Measurements from ENCODE around the gene NKX1-2. TPM values are rescaled to one million over a fixed set of nuclear protein-coding genes. Genes with fewer than 3 reads are reported as not detected.
A peak's percentile ranks its signal among the peaks of the same experiment; 100 is the strongest.
"Not testable (repeated sequence)": the region's sequence is repeated elsewhere in the genome, so short reads cannot be mapped to it uniquely, and the experiment has no call there.

NKX1-2 gene
- total RNA-seq, 2 experiments from 2014 or later, result not detected

DNA sequence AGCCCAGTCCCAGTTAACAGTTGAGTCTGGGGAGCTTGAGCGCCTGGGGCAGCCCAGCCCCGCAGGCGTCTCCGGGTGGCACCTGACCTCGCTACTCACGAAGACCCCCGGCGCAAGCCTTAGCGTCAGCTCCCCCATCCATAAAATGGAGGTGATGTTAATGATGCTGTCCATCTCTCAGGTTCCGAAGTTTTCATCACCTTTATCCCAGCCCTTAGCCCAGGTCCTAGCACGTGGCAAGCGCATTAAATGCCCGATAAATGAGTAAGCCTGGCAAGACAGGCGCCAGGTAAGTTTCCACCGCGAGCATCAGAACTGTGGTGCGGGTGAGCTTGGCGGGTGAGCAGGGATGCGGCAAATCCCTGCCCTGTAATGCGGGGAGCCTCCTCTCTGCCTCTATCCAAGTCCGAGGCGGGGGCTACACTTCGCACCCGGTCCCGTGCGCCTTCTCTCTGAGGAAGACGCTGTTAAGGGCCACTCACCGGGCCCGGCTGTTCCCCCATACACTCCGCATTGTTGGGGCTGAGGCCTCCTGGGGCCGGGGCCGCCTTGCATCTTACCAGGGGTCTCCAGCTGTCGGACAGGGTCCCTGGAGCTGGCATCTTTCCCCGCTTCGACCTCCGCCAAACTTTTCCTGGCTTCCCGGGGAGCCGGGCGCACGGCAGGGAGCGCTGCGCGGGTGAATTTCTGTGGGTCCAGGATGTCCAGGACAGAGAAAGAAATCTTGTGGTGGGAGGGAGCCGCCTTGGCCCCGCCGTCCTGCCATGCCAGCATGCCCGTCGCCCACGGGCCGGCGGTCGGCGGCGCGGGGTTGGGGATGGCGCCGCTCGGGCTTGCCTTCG lies 444 bp downstream of the NKX1-2 start:
- H3K4me1 Mint-ChIP-seq, result peaks cover 13% of the 10 kb centered on the region
- peaks cover 92% of the 10 kb centered on the region for H3K27me3 Mint-ChIP-seq
- no peak for DNase-seq
- H3K27ac Mint-ChIP-seq, result no peak overlapping the region
- no peaks in the 10 kb centered on the region for H3K9me3 Mint-ChIP-seq
- no peak overlapping the region for H3K4me3 Mint-ChIP-seq
- H3K36me3 Mint-ChIP-seq, result no peaks in the 10 kb centered on the region

DNA sequence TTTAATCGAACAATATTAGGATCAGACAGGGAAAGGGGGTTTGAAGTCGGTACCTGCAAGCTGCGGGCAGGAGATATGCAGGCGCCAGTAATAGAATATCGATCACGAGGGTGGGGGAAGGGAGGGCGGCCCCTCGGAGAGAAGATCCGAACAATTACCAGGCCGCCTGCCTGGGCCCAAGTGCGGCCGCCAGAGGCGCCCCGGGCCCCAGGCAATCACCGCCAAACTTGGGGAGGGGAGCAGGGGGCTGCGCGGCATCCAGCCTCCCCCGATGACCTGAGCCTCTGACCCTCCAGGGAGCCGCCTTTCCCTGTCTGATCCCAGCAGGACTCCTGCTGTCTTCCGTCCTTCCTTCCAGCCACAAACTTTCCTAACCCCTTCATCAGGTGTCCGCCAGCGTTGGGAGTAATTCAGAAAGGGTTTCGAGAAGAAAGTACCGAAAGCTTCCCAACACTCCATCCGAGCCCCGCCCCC lies 1.1 kb downstream of the NKX1-2 start:
- H3K9me3 Mint-ChIP-seq, result no peaks in the 10 kb centered on the region
- H3K4me1 Mint-ChIP-seq, result peaks cover 13% of the 10 kb centered on the region
- no peak overlapping the region for H3K27ac Mint-ChIP-seq
- no peak for DNase-seq
- H3K27me3 Mint-ChIP-seq, result peaks cover 92% of the 10 kb centered on the region
- no peaks in the 10 kb centered on the region for H3K36me3 Mint-ChIP-seq
- H3K4me3 Mint-ChIP-seq, result no peak overlapping the region

DNA sequence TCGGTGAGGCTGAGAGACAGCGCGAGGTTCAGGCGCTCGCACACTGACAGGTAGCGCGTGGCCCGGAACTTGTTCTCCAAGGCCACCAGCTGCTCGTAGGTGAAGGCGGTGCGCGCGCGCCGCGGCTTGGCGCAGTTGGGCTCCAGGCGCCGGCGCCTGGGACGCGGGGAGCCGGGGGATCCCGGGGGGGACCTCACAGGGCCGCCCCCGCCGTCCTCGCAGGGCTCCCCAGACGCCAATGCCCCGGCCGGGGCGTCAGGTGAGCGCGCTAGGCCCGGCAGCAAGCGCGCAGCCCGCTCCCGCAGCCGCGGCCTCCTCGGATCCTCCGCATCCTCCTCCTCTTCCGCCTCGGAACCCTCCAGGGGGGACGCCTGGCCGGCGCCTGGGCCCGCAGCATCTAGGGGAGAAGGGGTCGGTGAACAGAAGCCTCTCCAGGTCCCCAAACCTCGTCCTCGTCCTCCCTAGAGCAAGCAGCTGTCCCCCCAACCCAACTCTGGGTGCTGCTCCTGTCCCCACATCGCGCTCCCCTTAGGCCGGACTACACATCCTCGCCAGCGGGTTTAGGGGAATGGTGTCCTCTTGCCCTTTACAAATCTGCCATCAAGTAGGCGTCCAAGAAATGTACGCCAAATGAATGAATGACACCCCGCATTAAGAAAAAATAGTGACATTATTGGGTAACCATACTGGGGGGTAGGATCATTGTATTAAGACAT lies 1.9 kb downstream of the NKX1-2 start:
- Mint-ChIP-seq H3K4me3 (peak overlapping the region; percentile 57), H3K9me3 (no peaks in the 10 kb centered on the region), H3K4me1 (peaks cover 13% of the 10 kb centered on the region), H3K36me3 (no peaks in the 10 kb centered on the region), H3K27ac (no peak overlapping the region), H3K27me3 (peaks cover 91% of the 10 kb centered on the region)
- no peak for DNase-seq

DNA sequence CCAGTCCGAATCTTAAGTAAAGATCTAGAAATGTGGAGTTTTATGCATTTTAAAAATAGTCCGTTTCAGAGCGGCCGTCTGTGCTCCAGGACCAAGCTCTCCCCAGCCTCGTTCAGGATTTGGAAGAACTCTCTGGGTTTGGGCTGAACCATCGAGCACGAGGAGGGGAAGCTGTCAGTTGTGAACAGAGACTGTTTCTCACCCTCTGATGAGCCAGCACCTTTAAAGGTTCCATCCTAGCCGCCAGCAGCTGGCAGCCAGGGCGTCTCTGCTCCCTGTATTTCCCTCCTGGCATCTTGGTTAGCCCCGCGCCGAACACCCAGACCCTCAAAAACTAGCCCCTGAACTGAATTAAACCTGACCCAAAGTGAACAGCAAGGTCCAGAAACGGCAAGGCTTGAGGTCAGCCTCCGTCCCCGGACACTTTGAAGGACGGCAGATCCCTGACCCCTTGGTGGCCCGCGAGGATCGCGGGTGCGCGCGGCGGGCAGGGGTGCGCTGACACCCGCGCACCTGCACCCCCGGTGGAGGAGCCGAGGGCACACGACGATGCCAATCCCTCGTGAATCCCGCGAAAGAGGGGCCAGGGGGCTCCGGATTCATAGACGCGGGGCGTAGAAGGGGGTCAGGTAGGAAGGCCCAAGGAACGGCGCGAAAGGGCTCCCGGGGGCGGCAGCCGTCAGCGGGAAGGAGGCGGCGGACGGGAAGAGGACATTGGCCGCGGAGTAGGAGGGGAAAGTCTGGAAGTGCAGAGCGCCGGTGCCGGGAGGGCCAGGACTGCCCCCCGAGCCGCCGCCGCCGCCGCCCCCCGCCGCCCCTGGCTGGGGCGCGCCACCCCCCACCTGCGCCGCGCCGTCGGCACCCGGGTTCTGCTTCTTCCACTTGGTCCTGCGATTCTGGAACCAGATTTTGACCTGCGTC lies 2.7 kb downstream of the NKX1-2 start:
- peaks cover 83% of the 10 kb centered on the region for H3K27me3 Mint-ChIP-seq
- no peak for DNase-seq
- no peak overlapping the region for H3K27ac Mint-ChIP-seq
- H3K4me1 Mint-ChIP-seq, result peaks cover 13% of the 10 kb centered on the region
- no peaks in the 10 kb centered on the region for H3K36me3 Mint-ChIP-seq
- H3K9me3 Mint-ChIP-seq, result no peaks in the 10 kb centered on the region
- peak overlapping the region; percentile 48 for H3K4me3 Mint-ChIP-seq

DNA sequence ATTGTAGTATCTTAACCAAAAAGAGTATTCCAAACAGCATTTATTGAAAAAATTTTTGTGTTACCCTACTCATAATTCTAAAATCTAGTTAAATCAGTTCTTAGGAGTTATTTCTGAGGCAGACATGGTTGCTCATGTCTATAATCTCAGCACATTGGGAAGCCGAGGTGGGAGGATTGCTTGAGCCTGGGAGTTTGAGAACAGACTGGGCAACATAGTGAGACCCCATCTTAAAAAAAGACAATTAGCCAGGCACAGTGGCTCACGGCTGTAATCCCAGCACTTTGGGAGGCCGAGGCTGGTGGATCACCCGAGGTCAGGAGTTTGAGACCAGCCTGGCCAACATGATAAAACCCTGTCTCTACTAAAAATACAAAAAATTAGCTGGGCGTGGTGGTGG lies 8.1 kb downstream of the NKX1-2 start:
- DNase-seq, H3K4me1 Mint-ChIP-seq, H3K27ac Mint-ChIP-seq, H3K4me3 Mint-ChIP-seq, H3K36me3 Mint-ChIP-seq, H3K9me3 Mint-ChIP-seq: not testable (repeated sequence)
- peaks cover 39% of the 10 kb centered on the region for H3K27me3 Mint-ChIP-seq

DNA sequence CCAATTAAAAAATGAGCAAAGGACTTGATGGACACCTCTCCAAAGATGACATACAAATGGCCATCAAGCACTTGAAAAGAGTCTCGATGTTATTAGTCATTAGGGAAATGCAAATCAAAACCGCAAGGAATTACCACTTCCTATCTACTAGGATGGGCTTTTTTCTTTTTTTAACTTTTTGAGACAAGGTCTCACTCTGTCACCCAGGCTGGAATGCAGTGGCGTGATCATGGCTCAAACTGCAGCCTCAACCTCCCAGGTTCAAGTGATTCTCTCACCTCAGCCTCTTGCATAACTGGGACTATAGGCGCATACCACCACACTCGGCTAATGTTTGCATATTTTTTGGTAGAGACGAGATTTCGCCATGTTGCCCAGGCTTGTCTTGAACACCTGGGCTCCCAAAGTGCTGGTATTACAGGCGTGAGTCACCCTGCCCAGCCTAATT lies 13.6 kb downstream of the NKX1-2 start:
- H3K36me3 Mint-ChIP-seq, result no peaks in the 10 kb centered on the region
- no peak overlapping the region for H3K27ac Mint-ChIP-seq
- peaks cover 7% of the 10 kb centered on the region for H3K27me3 Mint-ChIP-seq
- no peak overlapping the region for H3K4me3 Mint-ChIP-seq
- peaks cover 4% of the 10 kb centered on the region for H3K4me1 Mint-ChIP-seq
- H3K9me3 Mint-ChIP-seq, result no peaks in the 10 kb centered on the region
- DNase-seq, result no peak

DNA sequence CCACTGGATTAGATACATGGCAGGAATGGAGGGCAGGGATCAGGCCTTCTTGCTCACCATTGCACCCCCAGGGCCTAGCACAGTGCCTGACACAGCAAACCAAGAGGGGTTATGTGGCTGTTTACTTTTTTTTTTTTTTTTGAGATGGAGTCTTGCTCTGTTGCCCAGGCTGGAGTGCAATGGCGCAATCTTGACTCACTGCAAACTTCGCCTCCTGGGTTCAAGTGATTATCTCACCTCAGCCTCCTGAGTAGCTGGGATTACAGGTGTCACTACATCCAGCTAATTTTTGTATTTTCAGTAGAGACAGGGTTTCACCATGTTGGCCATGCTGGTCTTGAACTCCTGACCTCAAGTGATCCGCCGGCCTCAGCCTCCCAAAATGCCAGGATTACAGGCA lies 14.2 kb downstream of the NKX1-2 start:
- H3K27me3 Mint-ChIP-seq, H3K9me3 Mint-ChIP-seq, H3K4me3 Mint-ChIP-seq, H3K27ac Mint-ChIP-seq, DNase-seq, H3K36me3 Mint-ChIP-seq, H3K4me1 Mint-ChIP-seq: not testable (repeated sequence)

DNA sequence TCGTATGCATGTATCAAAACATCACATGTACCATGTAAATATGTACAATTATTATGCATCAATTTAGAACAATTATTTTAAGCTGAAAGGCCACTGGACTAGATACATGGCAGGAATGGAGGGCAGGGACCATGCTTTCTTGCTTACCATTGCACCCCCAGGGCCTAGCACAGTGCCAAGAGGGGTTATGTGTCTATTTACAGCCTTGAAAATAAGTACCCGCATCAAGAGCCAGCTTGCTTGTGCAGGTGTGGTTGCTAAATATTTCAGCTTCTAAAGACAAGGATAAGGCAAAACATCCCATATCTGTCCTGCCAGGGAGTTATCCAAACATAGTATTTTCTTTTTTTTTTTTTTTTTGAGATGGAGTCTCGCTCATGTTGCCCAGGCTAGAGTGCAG lies 16.4 kb downstream of the NKX1-2 start:
- Mint-ChIP-seq H3K4me3 (no peak overlapping the region), H3K36me3 (no peaks in the 10 kb centered on the region), H3K27me3 (peaks cover 7% of the 10 kb centered on the region), H3K9me3 (no peaks in the 10 kb centered on the region), H3K27ac (no peak overlapping the region), H3K4me1 (peaks cover 4% of the 10 kb centered on the region)
- DNase-seq, result no peak

DNA sequence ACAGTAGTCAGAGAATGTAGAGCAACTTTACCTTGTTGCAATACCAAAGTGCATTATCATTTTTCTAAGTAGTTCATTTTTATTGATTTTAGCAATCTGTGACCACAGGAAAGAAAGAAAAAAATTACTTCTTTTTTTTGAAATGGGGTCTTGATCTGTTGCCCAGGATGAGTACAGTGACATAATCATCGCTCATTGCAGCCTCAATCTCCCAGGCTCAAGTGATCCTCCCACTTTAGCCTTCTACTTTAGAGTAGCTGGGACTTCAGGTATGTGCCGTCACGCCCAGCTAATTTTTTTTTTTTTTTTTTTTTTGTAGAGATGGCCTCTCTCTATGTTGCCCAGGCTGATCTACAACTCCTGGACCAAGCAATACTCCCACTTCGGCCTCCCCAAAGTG lies 19.8 kb downstream of the NKX1-2 start:
- Mint-ChIP-seq H3K9me3 (no peaks in the 10 kb centered on the region), H3K4me1 (no peaks in the 10 kb centered on the region), H3K27ac (no peak overlapping the region), H3K36me3 (no peaks in the 10 kb centered on the region), H3K4me3 (no peak overlapping the region), H3K27me3 (peaks cover 11% of the 10 kb centered on the region)
- no peak for DNase-seq

DNA sequence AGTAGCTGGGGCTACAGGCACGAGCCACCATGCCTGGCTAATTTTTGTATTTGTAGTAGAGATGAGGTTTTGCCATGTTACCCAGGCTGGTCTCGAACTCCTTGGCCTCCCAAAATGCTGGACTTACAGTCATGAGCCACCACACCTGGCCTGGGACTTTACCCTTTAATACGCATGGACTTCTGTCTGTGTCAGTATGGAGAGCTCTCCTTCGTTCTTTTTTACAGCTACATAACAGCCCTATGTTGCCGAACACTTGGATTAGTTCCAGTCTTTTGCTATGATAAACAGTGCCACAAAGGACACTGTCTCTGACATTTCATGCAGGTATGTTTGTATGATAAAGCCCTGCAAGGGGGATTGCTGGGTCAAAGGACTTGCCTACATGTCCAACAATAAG lies 20.3 kb downstream of the NKX1-2 start:
- no peaks in the 10 kb centered on the region for H3K4me1 Mint-ChIP-seq
- no peaks in the 10 kb centered on the region for H3K36me3 Mint-ChIP-seq
- no peaks in the 10 kb centered on the region for H3K9me3 Mint-ChIP-seq
- H3K4me3 Mint-ChIP-seq, result no peak overlapping the region
- peaks cover 13% of the 10 kb centered on the region for H3K27me3 Mint-ChIP-seq
- no peak overlapping the region for H3K27ac Mint-ChIP-seq
- no peak for DNase-seq

DNA sequence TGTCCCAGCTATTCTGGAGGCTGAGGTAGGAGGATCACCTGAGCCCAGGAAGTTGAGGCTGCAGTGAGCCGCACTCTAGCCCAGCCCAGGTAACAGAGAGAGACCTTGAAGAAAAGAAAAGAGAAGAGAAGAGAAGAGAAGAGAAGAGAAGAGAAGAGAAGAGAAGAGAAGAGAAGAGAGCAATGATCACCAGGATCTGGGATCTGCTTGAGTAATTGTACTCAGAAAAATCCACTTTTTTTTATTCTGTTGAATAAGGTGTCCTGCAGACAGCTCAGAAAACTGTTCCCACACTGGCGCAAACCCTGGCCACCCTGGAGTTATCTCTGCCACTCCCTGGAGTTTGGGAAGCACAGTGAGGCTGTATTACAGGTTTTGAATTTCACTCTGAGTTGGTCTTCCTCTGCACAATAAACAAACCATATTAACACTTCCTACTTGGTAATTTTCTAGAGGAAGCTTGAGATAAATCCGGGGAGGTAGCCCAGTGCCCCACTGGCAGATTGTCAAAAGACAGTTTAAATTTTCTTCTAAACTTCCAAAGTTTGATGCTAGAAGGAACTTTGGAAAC lies 21.5 kb downstream of the NKX1-2 start:
- Mint-ChIP-seq H3K4me1 (no peaks in the 10 kb centered on the region), H3K27ac (no peak overlapping the region), H3K27me3 (peaks cover 23% of the 10 kb centered on the region)

DNA sequence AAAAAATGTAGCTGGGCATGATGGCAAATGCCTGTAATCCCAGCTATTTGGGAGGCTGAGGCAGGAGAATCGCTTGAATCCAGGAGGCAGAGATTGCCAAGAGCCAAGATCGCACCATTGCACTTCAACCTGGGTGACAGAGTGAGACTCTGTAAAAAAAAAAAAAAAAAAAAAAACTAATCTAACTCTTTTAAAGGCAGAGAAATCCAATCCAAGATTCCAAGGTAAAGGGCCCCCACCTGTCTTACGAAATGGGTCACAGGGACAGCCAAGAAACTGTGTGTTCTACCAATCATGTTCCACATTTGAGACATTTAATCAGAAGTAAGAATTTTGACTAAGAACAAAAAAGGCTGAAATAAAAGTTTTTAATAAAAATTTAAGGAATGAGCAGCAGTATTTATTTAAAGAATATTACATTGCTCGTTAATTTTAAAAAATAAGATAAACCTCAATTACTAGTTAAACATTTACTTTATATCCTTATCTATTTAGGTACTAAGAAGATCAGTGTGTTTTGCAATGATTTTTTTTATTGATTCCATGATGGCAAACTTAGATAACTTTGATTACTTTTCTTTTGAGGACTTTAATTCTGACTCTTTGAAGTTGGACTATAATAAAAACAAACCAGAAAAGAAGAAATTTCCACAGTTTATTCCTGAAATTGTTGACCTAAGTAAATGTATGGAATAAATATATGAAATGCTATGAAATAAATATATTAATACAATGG lies 24.4 kb downstream of the NKX1-2 start:
- no peaks in the 10 kb centered on the region for H3K36me3 Mint-ChIP-seq
- no peak overlapping the region for H3K4me3 Mint-ChIP-seq
- no peaks in the 10 kb centered on the region for H3K4me1 Mint-ChIP-seq
- H3K27me3 Mint-ChIP-seq, result peaks cover 20% of the 10 kb centered on the region
- H3K27ac Mint-ChIP-seq, result no peak overlapping the region
- H3K9me3 Mint-ChIP-seq, result no peaks in the 10 kb centered on the region
- DNase-seq, result no peak

More for the DNA sequence above, 21.5 kb downstream of the NKX1-2 start:
- H3K36me3 Mint-ChIP-seq, result no peaks in the 10 kb centered on the region
- no peaks in the 10 kb centered on the region for H3K9me3 Mint-ChIP-seq
- no peak overlapping the region for H3K4me3 Mint-ChIP-seq
- DNase-seq, result no peak

DNA sequence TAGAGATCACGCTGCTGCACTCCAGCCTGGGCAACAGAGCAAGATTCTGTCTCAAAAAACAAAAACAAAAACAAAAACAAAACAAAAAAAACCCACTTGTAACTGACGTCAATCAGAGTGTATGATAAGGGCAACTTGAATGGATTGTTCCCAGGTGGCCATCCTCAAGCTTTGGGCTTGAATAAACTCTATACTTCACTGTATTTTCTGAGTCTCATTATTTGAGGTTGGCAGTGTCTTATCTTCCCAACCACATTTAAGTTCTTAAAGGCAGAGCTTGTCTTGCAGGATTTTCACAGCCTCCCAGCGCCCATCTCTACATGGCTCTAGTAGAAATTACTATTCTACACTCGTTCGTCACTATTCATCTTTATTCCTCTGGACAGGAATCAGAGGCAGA lies 26.0 kb downstream of the NKX1-2 start:
- Mint-ChIP-seq H3K9me3 (no peaks in the 10 kb centered on the region), H3K4me3 (no peak overlapping the region), H3K36me3 (no peaks in the 10 kb centered on the region), H3K27me3 (peaks cover 26% of the 10 kb centered on the region), H3K27ac (no peak overlapping the region), H3K4me1 (peaks cover 3% of the 10 kb centered on the region)
- DNase-seq, result no peak

DNA sequence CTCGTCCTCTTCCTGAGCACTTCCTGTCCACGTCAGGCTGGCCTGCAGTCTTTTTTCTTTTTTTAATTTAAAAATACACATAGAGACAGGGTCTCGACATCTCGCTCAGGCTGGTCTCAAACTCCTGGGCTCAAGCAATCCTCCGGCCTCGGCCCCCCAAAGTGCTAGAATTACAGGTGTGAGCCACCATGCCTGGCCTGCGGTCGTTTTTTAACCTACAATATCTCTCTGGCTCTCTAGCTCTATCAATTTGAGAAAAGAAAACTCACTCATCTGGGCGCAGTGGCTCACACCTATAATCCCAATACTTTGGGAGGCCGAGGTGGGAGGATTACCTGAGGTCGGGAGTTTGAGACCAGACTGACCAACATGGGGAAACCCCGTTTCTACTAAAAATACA lies 27.1 kb downstream of the NKX1-2 start:
- Mint-ChIP-seq H3K4me3 (no peak overlapping the region), H3K27ac (no peak overlapping the region), H3K27me3 (peaks cover 22% of the 10 kb centered on the region), H3K36me3 (no peaks in the 10 kb centered on the region), H3K9me3 (no peaks in the 10 kb centered on the region), H3K4me1 (peaks cover 3% of the 10 kb centered on the region)
- DNase-seq, result no peak
